Stimulated activated CD4-positive, alpha-beta T cell treated with anti-CD3 and anti-CD28 coated beads, TNF-alpha, amount 100 ng/mL, for 4 hours (primary cell): ENCODE measurements around the gene JUNB.
"Not testable (repeated sequence)": the region's sequence is repeated elsewhere in the genome, so short reads cannot be mapped to it uniquely, and the experiment has no call there.

ENCODE experiments used
- DNase-seq, 3 experiments: peaks; one replicate each; pipeline ENCODE4 v3.0.0-alpha.2; 2020; ENCODE audit warnings: low read depth in 3 of 3

The JUNB gene

DNA sequence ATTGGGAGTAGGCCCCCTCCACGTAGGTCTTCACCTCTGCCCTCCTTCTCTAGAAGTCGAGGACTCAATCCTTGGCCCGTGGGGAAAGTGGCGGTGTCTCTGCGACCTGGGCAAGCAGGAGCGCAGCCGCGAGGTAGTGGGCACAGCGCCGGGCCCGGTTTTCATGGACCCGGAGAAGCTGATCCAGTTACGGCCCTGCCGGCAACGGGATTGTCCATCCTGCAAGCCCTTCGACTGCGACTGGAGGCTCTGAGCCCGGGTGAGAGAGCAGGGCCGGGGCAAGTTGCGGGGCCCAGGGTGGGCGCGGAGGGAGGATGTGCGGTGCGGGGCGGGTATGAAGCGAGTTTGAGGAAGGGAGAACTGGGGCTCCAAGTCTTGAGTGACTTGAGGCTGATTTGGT lies 12.8 kb downstream of the JUNB start:
- no peak for DNase-seq

DNA sequence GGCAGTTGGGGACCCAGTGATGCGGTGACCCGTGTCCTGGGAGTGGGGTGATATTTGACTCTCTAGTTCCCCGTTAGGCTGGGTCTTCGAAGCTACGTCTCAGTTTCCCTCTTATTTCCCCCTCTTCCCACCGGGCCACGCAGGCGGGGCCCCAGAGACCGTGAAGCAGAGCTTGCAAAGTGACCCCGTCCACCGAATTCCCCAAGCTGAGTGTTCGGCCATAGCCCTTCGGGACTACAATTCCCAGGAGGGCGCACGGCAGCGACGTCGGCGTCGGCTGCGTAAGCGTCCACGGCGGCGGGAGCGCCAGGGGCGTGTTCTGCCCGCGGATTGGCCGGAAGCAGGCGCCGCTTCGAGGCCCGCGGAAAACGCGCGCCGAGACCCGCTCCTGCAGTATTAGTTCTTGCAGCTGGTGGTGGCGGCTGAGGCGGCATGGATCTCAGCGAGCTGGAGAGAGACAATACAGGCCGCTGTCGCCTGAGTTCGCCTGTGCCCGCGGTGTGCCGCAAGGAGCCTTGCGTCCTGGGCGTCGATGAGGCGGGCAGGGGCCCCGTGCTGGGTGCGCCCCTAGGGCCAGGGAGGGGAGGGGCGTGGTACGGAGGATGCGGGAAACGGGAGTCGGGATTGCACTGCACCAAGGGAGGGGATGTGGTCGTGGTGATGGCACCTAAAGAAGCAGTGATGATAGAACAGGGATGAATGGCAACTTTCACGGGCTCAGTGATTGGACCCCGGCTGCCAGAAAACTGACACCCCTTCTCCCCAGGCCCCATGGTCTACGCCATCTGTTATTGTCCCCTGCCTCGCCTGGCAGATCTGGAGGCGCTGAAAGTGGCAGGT lies 15.2 kb downstream of the JUNB start, which contains the start of gene RNASEH2A:
RNASEH2A (plus strand) TSS at position 343 of the 840 bp plus-strand sequence; CDS start at position 433, 90 bp downstream.
- peak; percentile 74 to 79 (median 78) for DNase-seq

DNA sequence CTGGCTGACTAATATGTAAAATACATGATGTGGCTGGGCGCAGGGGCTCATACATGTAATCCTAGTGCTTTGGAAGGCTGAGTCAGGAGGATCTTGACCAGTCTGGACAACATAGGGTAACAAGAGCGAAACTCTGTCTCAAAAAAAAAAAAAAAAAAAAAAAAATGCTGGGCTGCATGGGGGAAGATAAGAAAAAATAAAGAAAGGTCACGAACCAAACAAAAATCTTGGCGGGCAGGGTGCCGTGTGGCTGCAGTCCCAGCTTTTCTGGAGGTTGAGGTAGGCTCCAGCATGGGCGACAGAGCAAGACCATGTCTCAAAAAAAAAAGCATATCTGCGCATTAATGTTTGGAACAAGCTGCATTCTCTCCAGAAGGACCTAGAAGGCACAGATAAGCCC lies 23.8 kb downstream of the JUNB start:
- no peak for DNase-seq

GRCh38 chr19:12817188-12817587 lies 25.9 kb downstream of the JUNB start:
- DNase-seq, result not testable (repeated sequence)

GRCh38 chr19:12817810-12818209 lies 26.5 kb downstream of the JUNB start:
- not testable (repeated sequence) for DNase-seq

GRCh38 chr19:12821761-12822160 lies 30.5 kb downstream of the JUNB start:
- DNase-seq, result no peak

- no peak for DNase-seq
Observed at GRCh38 chr19:12825254-12826131, 34.2 kb downstream of the JUNB start.

- no peak for DNase-seq
Observed at GRCh38 chr19:12828494-12828893, 37.2 kb downstream of the JUNB start.

DNA sequence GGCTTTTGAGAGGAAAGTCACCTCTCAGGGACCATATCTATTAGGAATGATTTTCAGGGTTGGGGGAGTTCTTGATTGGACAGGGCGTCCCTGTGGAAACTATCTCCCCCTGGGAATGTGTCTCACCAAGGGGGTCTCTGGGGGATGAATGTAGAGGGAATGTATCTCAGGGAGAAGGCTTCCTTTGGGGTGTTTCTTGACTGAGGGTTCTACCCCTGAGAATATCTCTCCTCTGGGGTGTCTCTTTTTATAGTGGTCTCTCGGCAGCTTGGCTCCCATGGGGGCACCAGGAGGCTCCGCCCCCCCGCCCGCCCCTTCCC lies 42.1 kb downstream of the JUNB start:
- no peak for DNase-seq

- no peak for DNase-seq
Observed at GRCh38 chr19:12833738-12834565, 42.7 kb downstream of the JUNB start.

GRCh38 chr19:12834566-12834943 lies 43.3 kb downstream of the JUNB start, which contains the start of gene RTBDN:
RTBDN (minus strand) TSS chr19:12834579; CDS start chr19:12829979, 4,600 bp downstream.
- no peak for DNase-seq

GRCh38 chr19:12834976-12835757 lies 43.9 kb downstream of the JUNB start:
- no peak for DNase-seq

DNA sequence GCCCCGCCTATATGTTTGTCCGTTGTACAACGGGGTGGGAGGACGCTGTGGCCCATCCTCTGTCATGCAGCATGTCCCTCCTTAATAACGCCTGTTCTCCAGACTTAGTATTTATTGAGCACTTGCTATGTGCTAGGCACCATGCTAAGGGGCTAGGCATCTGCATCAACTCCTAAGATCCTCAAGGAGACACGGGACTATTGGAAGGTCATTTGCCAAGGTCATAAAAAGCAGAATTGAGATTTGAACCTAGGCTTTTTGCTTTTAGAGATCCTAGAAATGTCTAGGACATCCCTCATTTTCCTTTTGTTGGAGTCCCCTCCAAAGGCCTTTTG lies 45.2 kb downstream of the JUNB start:
- DNase-seq, result no peak

GRCh38 chr19:12837225-12837624 lies 45.9 kb downstream of the JUNB start:
- DNase-seq, result no peak

DNA sequence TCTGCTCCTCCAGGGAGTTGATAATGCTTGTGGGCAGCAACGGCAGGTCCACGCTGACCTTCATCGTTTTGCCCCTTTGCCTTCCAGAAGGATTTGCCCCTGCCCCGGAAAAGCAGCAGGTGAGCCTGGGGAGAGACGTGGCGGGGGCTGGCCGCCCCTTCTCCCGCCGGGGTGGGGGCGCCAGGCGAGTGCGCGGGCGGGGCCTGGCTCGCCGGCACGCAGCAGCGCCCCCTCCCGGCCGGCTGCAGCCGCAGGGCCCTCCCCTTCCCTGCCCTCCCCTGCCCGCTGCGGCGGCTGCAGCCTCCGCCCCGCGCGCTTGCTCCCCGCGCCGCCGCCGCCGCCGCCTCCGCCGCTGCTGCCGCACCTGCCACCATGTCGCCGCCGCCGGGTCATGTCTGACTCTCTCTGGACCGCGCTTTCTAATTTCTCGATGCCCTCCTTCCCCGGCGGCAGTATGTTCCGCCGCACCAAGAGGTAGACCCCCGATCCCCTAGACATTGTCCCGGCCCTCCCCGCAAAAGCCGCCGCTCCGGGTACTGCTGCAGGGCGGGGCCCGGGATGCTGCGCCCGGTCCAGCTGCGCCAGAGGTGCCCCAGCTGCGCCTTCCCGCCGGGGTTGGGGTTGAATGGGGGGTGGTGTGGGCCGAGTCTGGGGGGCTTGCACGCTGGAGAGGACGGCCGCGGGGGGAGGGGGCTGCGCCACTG lies 47.0 kb downstream of the JUNB start, which contains the start of gene MAST1:
MAST1 (plus strand) TSS at position 334 of the 704 bp plus-strand sequence; CDS start at position 392, 58 bp downstream.
- DNase-seq, result no peak

- no peak for DNase-seq
Observed at GRCh38 chr19:12838886-12839756, 47.8 kb downstream of the JUNB start.

DNA sequence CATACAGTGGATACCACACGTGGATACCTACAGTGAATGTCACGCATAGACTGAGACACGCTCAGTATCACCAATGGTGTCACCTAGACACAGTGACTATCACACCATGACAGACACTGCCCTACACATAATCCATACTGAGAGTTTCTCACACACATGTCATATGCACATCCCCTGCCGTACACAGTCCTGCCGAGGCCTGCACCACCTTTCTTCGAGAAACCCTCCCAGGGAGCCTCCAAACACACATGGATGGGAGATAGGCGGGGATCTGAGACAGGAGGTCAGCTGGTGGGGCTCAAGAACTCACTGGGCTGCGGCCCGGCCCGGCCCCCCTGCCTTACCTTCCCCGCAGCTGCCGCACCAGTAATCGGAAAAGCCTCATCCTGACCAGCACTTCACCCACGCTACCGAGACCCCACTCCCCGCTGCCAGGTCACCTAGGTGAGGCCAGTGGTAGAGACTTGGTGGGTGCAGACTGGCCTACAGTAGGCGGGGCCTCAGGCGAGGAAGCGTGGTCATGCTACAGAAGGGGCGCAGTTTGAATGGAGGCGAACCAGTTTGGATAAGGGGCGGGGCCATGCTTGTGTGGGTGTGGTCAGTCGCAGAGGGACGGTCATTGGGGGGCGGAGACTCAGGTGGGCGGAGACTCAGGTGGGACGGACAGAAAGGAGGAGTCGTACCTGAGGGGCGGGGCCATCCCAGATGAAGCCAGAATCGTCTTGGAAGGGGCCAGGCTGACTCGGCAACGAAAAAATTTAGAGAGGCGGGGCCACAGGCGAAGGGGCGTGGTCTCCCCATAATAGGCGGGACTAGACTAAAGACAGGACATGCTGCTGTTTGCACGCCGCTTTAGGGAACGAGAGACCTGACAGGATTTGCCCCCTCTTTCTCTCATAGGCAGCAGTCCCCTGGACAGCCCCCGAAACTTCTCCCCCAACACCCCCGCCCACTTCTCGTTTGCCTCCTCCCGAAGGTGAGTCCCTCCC lies 49.1 kb downstream of the JUNB start:
- DNase-seq, result no peak

GRCh38 chr19:12841094-12841493 lies 49.8 kb downstream of the JUNB start:
- no peak for DNase-seq
